Thyroid gland (tissue), 4 donors: ENCODE data around the gene RPLP2. TPM values are rescaled to one million over a fixed set of nuclear protein-coding genes. Genes with fewer than 3 reads are reported as not detected.

Experiments used
- DNase-seq, 2 donors: peaks; one replicate each; pipeline ENCODE4 v3.0.0-alpha.2; 2019
- H3K27ac ChIP-seq, 3 donors: fragments of 200-600 bp; sonication (generic); 1 replicate in 2 of 3; 2 replicates in 1 of 3; pipeline ENCODE4 v1.5.1; 2016 to 2019; ENCODE audit warnings: mild to moderate bottlenecking in 1 of 3, moderate library complexity in 1 of 3
- H3K27me3 ChIP-seq: fragments of 200-600 bp; sonication (generic); one replicate; pipeline ENCODE4 v1.5.1; 2019
- H3K36me3 ChIP-seq, 2 donors: fragments of 200-600 bp; sonication (generic); one replicate each; pipeline ENCODE4 v1.5.1; 2016 to 2019
- H3K4me1 ChIP-seq, 2 donors: fragments of 200-600 bp; sonication (generic); one replicate each; pipeline ENCODE4 v1.5.1; 2017 to 2019
- H3K4me3 ChIP-seq, 3 donors: fragments of 200-600 bp; sonication (generic); replicated peaks in 1 of 3; 1 replicate in 2 of 3; 2 replicates in 1 of 3; pipeline ENCODE4 v1.5.1; 2016; ENCODE audit warnings: mild to moderate bottlenecking in 1 of 3
- H3K9me3 ChIP-seq: fragments of 200-600 bp; sonication (generic); one replicate; pipeline ENCODE4 v1.5.1; 2017
- POLR2A ChIP-seq, 2 donors: fragments of 450-650 bp; IDR thresholded peaks; one replicate each; pipeline ENCODE4 v1.6.1; 2017; ENCODE audit warnings: antibody characterized with exemption in 2 of 2, mild to moderate bottlenecking in 2 of 2, moderate library complexity in 1 of 2
- WGBS, 2 donors: methylation state at CpG; one replicate each; pipeline ENCODE4 v1.1.5; 2017; 5-methylcytosine and 5-hydroxymethylcytosine counted together
- intact Hi-C: fragments of 100-400 bp; cut with DNase I; formaldehyde crosslinking; loops from one replicate; pipeline ENCODE4 v1.15.1; 2023
- total RNA-seq, 4 donors: library from RNA; depleted of rRNA; stranded (reverse); fragments of >200 nt; gene quantifications; one replicate each; pipeline ENCODE4 v1.2.3, GENCODE V29; 2016
- TF ChIP-seq, protein P1 (sequence below), 6 experiments: fragments of 200-600 bp in 3 of 6; fragments of 450-650 bp in 3 of 6; sonication (generic) in 3 of 6; IDR thresholded peaks; one replicate each; pipeline ENCODE4 v1.5.1; 2016 to 2019; ENCODE audit warnings: antibody characterized with exemption in 6 of 6, mild to moderate bottlenecking in 2 of 6, inconsistent platforms in 1 of 6, moderate library complexity in 1 of 6

The RPLP2 gene
- total RNA-seq, 4 donors from 2014 or later, result 172 to 526 (median 290) TPM

DNA sequence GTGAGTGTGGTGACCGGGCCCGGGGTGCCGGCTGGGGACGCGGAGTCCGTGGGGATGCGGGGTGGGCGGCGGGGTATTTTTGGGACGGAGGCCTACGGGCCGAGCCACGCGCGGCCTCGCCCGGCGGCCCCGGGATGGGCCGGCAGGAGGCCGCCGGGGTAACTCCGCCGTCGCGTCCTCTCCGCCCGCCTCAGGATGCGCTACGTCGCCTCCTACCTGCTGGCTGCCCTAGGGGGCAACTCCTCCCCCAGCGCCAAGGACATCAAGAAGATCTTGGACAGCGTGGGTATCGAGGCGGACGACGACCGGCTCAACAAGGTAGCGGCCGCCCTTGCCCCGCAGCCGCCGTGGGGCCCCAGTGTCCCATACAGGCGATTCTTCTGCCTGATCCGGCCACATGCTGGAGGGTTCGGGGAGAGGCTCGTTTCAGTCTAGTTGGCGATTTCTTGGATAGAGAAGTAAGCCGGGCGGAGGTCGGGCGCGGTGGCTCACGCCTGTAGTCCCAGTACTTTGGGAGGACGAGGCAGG lies 337 bp downstream of the RPLP2 start:
- WGBS, 2 donors, result 0% methylated on average over 32 to 33 of the region's 55 CpGs
- intact Hi-C loops, result no loop called here
- Histone ChIP-seq H3K9me3 (no peaks in the 10 kb centered on the region), H3K4me1 (peaks cover 21 to 25% of the 10 kb centered on the region in 2 donors), H3K4me3 (peak overlapping the region; percentile 68 to 85 (median 80)), H3K27me3 (no peaks in the 10 kb centered on the region), H3K36me3 (peaks cover 22 to 24% of the 10 kb centered on the region in 2 donors), H3K27ac (peak overlapping the region; percentile 95 to 97 (median 97))
- no peak for DNase-seq
- no peak for TF ChIP-seq POLR2A (IDR thresholded peaks at IDR 0.05)
- TF ChIP-seq, protein P1, sequence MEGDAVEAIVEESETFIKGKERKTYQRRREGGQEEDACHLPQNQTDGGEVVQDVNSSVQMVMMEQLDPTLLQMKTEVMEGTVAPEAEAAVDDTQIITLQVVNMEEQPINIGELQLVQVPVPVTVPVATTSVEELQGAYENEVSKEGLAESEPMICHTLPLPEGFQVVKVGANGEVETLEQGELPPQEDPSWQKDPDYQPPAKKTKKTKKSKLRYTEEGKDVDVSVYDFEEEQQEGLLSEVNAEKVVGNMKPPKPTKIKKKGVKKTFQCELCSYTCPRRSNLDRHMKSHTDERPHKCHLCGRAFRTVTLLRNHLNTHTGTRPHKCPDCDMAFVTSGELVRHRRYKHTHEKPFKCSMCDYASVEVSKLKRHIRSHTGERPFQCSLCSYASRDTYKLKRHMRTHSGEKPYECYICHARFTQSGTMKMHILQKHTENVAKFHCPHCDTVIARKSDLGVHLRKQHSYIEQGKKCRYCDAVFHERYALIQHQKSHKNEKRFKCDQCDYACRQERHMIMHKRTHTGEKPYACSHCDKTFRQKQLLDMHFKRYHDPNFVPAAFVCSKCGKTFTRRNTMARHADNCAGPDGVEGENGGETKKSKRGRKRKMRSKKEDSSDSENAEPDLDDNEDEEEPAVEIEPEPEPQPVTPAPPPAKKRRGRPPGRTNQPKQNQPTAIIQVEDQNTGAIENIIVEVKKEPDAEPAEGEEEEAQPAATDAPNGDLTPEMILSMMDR (IDR thresholded peaks at IDR 0.05), result peak in 1 of 6 experiments; percentile 10

DNA sequence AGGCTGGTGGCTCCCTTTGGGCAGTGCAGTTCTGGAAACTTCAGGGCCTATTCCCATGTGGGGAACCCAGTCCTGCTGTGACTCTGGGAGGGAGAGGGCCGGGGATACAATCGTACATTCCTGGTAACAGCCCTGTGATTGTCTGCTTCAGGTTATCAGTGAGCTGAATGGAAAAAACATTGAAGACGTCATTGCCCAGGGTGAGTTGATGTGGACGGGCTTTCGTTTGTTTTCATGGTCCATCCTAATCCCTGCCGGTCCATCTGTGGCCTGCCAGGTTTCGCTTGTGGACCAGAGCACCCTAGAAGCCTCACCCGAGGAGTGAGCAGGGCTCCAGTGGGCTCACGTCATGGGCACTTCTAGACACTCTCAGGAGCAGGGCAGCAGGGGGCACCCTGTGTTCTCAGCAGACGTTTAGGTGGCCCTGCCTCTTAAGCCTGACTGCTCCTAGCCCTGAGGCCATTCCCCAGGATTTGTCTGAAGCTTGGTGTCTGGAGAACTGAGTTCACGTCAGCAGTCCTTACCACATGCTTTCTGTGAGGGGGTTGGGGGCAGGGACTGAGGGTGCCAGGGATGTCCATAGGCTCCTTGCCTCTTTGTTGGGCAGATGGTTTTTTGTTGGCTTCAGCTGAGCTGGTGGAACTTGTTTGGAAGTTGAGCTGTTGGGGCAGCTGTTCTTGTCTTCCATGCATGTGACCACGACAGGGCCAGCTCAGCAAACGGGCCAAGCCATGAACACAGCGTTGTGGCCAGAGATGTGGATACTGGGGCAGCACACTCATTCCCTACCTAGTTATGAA lies 1.9 kb downstream of the RPLP2 start:
- TF ChIP-seq, protein P1 (IDR thresholded peaks at IDR 0.05), result no peak
- no peak for TF ChIP-seq POLR2A (IDR thresholded peaks at IDR 0.05)
- Histone ChIP-seq H3K27me3 (no peaks in the 10 kb centered on the region), H3K27ac (no peak overlapping the region), H3K36me3 (peaks cover 22 to 24% of the 10 kb centered on the region in 2 donors), H3K4me3 (no peak overlapping the region), H3K9me3 (no peaks in the 10 kb centered on the region), H3K4me1 (peaks cover 17 to 23% of the 10 kb centered on the region in 2 donors)
- WGBS, 2 donors, result 77 to 88% methylated on average over 11 to 13 of the region's 14 CpGs
- DNase-seq, result no peak
- intact Hi-C loops, result no loop called here

DNA sequence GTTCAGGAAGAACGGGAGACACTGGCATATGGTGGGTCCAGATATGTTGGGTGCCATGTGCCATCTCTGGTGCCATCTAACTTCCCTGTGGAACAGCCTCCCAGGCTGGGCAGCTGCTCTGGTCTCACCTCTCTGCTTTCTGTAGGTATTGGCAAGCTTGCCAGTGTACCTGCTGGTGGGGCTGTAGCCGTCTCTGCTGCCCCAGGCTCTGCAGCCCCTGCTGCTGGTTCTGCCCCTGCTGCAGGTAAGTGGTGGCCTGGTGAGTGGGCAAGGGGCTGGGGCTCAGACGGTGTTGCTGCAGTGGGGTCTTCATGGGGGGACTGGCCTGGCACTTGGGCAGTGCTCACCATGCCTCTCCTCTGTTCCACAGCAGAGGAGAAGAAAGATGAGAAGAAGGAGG lies 2.6 kb downstream of the RPLP2 start:
- TF ChIP-seq POLR2A (IDR thresholded peaks at IDR 0.05), result no peak
- TF ChIP-seq, protein P1 (IDR thresholded peaks at IDR 0.05), result no peak
- intact Hi-C loops, result no loop called here
- H3K4me3 ChIP-seq, result no peak overlapping the region
- no peak for DNase-seq
- no peaks in the 10 kb centered on the region for H3K9me3 ChIP-seq
- peaks cover 22 to 24% of the 10 kb centered on the region in 2 donors for H3K36me3 ChIP-seq
- 90 to 98% methylated on average over 3 of the region's 3 CpGs for WGBS, 2 donors
- no peaks in the 10 kb centered on the region for H3K27me3 ChIP-seq
- no peak overlapping the region for H3K27ac ChIP-seq
- peaks cover 17 to 23% of the 10 kb centered on the region in 2 donors for H3K4me1 ChIP-seq

DNA sequence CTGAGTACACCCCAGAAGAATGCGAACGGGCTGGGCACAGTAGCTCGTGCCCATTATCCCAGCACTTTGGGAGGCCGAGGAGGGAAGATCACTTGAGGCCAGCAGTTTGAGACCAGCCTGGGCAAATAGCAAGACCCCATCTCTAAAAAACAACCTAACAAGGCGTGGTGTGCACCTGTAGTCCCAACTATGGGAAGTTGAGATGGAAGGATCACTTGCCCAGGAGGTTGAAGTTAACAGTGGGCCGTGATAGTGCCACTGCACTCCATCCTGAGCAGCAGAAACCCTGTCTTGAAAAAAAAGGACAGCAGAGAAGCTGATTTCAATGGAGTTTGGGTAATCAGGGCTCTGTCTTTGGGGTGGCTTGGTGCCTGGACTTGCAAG lies 3.3 kb downstream of the RPLP2 start:
- Histone ChIP-seq H3K36me3 (peaks cover 22 to 24% of the 10 kb centered on the region in 2 donors), H3K4me1 (peaks cover 16 to 23% of the 10 kb centered on the region in 2 donors), H3K9me3 (no peaks in the 10 kb centered on the region), H3K4me3 (no peak overlapping the region), H3K27ac (no peak overlapping the region), H3K27me3 (no peaks in the 10 kb centered on the region)
- intact Hi-C loops, result no loop called here
- 85 to 89% methylated on average over 5 to 6 of the region's 6 CpGs for WGBS, 2 donors
- TF ChIP-seq, protein P1 (IDR thresholded peaks at IDR 0.05), result no peak
- no peak for TF ChIP-seq POLR2A (IDR thresholded peaks at IDR 0.05)
- no peak for DNase-seq
